ENCODE measurements around the gene C1QL2. TPM values are rescaled to one million over a fixed set of nuclear protein-coding genes. Genes with fewer than 3 reads are reported as not detected.

The C1QL2 gene
- 0.27 and 0.68 TPM in 2 replicates for total RNA-seq
- polyA plus RNA-seq (2012), result 0.05 TPM

DNA sequence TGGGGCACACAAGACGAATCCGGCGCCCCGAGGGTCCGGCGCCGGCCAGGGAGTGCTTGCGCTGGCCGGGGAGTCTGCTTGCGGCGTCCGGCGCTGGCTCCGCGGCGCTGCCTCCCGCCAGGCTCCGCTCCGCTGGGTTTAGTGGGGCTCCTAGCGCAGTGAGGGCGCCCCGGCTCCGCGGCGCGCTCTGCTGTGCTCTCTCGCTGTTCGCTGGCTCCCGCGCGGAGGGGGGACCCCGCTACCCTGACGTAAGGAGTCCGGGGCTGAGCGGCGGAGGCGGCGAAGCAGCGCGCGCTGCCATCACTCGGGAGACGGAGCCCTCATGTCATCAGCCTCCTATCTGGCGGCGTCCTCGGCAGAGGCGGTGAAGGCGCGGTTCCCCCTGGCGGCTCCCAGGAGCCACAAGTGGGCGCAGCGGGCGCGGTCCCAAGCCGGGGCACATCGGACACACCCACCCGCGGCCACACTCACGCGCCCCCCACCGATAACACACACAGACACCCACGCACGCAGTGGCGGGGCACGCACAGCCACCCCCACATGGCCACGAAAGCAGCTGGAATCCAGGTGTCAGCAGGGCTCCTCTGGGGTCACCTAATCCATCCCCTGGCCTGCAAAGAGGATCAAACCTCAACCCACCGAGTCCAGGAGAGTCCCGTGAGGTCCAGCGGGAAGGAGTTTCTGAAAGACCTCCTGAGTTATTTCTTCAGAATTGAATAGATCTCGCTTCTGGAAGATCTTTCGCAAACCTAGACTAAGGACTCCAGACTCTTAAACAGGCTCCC is at the start of gene C1QL2:
C1QL2 (minus strand) TSS at position 189 of the 785 bp plus-strand sequence. CDS start 482 bp downstream, outside the sequence.
- no peak for DNase-seq (ENCODE audit: low read depth)

DNA sequence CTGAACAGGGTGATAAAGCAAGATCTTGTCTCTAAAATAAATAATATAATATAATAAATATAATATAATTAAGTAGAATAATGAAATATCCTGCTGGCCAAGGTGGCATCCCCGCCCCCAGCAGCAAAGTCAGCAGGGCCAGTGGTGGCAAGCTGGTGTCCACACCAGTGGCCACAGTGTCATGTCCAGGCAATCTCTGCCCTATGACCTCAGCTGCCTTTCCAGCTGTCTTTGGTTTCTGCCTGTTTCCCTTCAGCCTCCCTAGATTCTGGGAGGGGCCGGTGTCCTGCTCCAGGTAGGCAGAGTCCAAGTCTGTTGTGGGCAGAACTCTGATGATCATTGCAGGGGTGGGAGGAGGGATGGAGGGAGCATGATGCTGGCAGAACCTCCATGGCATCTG is 48.9 kb upstream of the C1QL2 start:
- DNase-seq (ENCODE audit: low read depth), result peak; percentile 75

DNA sequence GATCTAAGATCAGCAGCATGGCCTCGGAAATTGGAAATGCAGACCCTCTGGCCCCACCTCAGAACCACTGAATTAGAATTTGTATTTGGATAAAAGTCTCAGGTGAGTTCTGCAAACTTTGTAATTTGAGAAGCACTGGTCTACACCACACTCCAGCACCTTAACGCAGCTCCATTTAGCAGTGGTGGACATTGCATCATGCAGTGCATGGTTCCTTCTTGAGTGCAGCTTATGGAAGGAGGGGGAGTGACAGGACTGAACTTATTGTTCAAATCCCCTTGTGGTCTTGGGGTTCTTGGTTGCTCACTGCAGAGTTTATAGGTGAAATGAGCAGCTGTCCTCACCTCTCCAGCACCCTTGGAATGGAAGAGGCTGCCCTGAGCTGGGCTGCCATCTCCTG is 47.6 kb upstream of the C1QL2 start:
- no peak for DNase-seq (ENCODE audit: low read depth)

DNA sequence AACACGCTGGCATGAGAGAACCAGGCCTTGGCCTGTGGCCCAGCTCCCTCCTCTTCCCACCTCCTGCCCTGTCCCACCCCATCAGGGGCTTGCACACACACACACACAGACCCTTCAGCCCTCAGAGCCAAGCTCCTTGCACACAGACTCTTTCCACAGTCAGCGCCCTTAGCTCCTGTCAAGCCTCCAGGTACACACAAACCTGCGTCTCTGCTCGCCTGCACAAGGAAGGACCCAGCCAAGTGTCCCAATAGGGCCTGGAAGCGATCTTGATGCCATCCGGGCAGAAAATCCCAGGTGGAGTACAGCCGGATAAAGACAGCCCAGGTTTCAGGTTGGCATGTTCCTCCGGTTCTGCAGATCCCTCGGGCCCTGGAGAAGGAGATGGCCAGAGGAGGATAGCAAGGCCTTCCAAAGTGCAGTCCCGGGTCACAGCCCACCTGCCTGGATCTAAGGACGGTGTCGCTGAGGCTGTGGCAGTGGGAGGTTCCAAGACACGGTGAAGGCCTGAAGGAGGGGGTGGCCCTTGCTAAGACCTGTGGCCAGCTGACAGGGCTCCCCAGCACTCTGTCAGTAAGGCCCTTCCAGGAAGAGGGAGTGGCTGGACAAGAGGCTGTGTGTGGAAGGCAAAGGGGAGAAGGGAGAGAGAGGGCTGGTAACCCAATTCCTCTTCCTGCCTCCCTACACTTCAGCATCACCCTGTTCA is 46.6 kb upstream of the C1QL2 start:
- DNase-seq (ENCODE audit: low read depth), result no peak

DNA sequence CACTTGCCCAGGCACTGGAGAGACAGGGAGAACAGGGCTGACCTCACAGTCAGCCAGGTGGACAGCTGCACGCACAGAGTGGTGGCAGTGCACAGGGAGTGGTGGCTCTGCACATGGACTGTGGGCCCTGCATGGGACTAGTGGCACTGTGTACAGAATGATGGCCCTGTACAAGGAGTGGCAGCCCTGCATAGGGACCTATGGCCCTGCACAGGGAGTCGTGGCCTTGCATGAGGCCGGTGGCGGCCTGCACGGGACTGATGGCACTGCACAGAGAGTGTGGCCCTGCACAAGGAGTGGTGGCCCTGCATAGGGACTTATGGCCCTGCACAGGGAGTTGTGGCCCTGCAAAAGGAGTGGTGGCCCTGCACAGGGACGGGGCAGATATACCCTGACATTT is 46.0 kb upstream of the C1QL2 start:
- no peak for DNase-seq (ENCODE audit: low read depth)

DNA sequence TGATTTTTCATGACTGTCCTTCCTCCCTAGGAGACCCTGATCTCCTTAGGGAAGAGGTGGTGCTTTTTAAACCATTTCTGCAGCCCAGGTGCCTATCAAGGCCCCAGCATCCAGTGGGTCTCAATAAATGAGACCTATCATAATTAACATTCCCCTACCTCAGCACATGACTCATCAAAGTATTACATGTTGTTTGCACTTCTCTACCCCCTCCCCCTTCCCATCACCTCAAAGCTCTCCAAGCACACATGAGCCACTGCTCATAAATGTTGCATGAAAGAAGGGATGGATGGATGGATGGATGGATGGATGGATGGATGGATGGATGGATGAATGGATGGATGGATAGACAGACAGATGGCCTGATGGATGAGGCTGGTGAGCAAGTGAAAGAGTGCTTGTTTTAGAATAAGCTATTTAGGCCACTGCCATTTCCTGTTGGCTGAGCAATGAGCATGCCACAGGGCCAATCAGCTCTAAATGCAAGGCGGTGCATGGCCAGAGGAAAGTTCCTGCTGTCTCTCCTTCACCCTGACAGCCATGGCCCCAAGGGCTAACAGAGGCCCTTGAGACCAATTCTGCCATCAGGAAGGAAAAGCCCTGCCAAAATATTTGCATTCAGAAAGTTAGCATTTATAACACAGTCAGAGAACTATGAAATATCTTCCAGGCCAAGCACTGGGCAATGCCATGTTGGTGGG is 44.2 kb upstream of the C1QL2 start:
- DNase-seq (ENCODE audit: low read depth), result no peak

DNA sequence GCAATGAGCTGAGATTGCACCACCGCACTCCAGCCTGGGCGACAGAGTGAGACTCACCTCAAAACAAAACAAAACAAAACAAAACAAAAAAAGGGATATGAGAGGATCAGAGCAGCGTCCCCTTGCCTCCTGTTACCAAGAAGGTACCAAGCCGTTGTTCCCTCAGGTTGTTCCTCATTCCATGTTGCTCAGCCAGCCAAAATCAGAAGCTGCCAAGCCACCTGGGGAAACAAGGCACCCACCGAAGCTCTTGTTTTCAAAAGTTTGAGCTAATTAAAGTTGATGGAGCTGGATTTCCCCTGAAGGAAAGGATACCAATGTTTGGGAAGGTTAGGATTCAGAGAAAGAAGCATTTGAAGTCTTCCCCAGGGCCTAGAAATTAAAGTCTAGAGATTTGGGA is 43.3 kb upstream of the C1QL2 start:
- DNase-seq (ENCODE audit: low read depth), result no peak

DNA sequence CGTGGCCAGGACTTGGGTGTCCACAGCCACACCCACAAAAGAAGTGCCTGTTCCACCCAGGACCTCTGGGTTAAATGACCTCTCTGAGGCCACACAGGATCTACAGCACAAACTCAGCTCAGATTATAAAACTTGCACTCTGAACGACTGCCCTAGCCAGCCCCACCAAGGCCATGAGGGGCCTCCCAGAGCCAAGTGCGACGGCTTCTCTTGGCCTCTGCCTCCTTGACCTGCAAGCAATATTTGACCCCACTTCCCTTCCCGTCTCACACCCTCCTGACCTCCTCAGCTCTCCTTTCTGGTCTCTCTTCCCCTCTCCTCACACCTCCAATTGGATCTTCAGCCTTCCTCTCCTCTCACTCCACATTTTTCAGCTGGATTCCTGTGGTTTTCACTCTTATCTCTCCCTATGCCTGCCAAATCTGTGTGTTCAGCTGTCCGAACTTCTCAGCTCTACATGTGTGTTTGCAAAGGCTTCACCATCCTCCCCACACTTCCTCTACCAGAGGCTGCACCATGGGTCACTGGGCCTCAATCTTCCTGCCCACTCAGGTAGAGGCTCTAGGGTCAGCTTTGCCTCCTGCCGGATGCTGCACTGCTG is 39.8 kb upstream of the C1QL2 start:
- DNase-seq (ENCODE audit: low read depth), result peak; percentile 86

DNA sequence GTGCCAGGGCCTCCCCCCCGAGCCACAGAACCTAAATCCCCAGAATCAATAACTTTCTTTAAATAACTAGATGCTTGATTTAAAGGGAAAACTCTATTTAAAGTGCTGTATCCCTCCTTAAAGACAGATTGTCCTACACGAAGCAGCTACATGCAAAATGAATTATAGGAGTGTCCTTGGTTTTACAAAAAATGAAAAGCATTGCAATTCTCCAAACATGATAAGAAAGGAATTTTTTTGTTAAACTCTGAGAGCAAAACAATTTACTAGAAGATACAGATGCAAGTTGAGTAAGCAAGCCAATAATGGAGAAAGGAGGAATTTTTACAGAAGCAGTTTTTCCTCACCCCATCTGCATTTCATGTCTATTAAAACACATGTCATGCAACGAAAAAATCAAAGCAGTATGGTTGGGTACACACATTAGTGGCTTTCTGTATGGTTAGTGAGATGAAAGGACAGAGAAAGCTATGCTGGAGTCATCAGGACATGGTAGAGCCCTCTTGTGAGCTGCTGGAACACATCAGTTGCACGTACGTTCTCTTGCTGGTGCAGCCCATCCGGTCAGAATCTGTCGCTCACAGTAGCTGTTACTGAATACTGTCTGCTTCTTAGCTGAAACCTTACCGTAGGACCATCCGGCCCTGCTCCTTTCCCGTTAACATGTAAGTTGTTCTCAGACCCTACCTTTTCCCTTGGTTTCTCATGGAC is 39.1 kb upstream of the C1QL2 start:
- no peak for DNase-seq (ENCODE audit: low read depth)

DNA sequence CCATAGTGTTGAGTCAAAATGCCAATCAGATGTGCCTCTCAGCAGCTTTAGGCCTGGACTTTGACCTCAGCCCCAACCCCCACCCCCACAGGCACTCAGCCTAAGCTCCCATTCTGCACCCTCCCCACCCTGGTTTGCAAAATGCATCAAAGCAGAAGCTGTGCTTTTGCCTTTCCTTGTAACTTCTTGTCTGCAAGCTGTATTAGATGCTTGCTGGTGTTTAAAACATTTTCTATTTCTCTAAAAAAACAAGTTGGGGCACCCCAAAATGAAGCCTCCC is 38.5 kb upstream of the C1QL2 start:
- DNase-seq (ENCODE audit: low read depth), result no peak

DNA sequence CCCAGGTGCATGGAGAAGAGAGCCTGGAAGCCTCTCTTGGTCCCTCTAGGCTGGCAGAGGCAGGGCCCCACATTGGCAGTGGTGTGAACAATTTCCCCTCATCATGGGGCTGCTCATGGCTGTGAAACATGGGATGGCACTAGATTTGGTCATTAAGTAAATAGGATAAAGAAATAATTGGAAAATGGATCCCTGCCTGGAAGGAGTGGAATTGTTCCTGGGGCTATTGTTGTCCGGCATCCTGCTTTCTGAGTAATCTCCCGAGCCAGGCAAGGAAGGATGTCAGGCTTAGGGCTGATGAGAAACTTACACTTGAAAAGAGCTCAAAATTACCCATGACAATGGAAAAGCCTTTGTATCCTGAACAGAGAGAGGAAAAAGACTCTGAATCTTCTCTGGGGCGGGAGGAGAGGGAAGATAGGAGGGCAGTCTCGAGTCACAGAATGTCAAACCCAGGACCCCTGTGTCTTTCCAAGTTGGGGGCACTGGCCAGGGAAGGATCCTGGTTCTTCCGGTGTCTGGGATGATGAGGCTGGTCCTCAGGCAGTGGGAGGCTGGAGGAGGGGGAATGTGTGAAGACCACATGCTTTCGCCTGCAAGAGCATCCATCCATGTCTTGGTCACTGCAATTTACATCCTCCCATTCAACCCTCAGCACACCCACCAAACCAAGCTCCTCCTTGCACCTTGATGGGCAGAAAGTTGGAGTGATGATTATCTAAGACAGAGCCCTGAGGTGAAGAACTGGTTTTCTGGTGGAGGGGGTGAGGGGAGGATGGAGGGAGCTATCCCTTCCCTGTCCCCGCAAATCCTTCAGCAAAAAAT is 38.0 kb upstream of the C1QL2 start:
- DNase-seq (ENCODE audit: low read depth), result no peak

DNA sequence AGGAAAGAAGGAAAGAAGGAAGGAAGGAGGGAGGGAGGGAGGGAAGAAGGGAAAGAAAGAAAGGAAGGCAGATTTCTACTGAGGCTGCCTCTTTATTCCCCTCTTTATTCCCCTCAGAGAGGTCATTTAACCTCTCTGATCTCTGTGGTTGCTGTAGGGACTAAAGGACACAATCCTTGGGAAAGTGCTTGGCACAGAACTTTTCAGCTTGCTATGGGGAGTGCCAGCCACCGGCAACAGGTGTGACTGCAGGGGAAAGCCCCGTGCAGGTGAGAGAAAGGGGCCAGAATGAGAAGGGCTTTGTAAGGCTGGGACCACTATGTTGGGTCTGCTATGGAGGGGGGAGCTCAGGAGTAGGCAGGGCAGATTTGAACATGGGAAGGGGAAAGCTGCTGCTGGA is 37.3 kb upstream of the C1QL2 start:
- no peak for DNase-seq (ENCODE audit: low read depth)

DNA sequence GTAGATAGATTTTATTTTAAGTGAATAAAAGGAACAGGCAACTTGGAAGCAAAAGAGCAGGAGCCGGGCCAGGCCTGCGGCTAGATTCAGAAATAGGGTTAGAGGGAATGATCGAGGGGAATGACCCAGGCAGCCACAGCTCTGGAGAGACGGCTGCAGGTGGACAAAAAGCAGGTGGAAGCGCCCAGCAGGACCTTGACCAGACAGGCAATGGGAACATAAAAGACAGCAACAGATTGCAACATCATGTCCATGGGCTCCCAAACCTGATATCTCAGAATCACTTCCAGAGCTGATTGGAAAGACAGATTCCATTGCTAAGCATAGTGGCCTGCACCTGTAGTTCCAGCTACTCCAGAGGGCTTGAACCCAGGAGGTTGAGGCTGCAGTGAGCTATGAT is 36.5 kb upstream of the C1QL2 start:
- no peak for DNase-seq (ENCODE audit: low read depth)

DNA sequence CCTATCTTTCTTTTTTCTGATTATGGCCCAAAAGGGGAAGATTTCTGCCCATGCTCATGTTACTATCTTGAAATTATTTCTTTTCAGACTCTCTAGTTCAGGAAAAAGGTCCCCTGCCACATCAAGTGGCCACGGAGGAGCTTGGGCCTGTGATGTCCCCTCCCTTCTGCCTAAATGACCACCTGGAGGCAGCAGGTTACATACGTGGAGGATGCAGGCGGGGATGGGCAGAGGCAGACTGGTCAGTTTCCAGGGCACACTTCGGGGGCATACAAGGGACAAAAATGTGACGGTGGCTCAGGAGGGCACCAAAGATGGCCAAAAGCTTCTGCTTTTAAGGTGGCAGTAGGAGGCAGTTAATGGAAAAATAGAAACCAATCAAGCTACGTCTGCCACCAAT is 34.3 kb upstream of the C1QL2 start:
- no peak for DNase-seq (ENCODE audit: low read depth)

DNA sequence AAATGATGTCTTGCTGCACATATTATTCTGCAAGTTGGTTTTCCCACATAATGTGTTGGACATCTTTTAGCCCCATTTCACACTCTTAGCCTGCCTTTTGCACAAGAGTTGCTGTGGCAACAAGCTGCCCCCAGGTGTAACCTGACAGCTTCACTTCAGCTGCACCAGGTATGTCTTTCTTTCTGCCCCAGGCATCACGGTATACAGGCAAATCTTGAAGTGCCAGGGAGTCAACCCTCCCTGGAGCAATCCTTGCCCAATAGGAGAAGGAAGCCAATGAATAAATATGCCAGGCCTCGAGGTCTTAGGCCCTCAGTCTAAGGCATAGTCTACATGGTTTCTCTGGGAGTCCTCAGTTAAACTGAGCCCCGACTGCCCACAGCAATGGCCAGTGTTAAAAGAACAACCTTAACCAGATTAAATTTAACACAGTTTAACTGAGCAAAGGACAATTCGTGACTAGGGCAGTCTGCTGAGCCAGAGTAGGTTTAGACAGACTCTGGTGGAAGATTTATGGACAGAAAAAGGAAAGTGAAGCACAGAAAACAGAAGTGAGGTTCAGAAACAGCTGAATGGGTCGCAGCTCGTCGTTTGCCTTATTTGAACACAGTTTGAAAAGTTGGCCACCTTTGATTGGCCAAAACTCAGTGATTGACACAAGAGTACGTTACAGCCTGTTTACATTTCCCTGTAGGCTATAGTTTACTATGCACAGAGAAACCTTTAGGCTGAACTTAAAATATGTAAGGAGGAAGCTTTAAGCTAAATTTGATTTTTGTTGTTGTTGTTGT is 32.0 kb upstream of the C1QL2 start:
- no peak for DNase-seq (ENCODE audit: low read depth)

DNA sequence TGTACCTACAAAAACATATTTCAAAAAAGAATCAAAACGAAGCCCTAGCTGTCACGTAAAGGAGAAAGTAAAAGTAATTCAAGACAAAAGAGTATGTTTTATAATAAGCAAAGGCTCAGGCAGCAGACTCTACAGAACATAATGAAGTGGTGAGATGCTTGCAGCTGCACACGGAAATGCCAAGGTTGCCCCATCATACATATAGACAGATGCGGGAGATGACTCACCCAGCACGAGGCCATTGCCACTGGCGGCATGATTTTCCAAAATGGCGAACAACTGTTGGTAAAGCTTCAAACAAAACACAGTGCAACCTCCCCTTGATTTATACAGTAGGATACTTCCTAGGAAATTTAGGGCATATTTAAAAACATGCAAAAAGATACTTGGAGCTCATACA is 26.0 kb upstream of the C1QL2 start:
- DNase-seq (ENCODE audit: low read depth), result no peak

DNA sequence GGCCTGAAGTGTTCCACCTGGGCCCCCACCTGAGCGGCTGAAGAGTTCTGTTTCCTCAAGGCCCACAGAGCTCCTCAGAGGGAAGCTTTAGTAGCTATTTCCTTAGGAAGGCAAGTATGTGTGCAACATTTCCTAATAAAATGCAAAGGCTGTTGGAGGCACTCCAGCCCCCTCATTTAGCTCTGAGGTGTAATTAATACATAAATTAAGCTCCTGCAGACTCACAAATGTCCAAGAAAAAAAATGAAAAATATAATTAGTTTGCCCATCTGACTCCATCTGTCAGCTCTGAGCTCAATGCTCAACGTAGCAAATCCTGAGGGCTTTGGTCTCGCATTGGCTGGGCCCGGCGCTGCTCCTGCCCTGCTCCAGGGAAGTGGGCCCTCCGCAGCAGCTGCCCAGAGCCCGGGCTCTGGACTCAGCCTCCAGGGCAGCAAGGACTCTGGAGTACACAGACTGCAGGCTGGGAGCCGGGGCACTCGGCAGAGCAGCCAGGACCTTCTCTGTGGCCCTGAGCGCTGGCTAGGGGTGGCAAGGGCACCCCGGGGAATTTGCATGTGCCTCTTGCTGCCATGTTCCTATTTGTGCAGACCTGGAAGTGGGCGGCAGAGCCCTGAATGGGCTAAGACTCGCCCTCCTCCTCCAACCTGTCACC is 23.4 kb upstream of the C1QL2 start:
- no peak for DNase-seq (ENCODE audit: low read depth)

DNA sequence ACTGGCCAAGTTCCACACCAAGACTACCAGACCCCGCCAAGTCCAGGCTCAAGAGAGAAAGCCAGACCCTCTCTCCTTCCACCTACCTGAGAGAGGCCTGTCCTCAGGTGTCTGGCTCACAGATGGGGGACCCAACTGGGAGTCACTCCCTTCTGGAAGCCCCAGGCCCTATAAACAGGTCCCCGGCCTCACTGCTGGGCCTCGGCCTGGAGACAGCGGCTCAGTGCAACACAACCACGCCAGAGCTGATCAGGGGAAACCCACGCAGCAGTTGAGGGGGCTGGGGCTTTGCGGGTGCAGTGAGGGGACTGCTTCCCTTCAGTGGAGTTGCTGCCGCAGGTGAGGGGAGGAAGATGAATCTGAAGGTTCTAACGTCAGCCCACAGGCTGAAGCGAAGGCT is 22.8 kb upstream of the C1QL2 start:
- no peak for DNase-seq (ENCODE audit: low read depth)

DNA sequence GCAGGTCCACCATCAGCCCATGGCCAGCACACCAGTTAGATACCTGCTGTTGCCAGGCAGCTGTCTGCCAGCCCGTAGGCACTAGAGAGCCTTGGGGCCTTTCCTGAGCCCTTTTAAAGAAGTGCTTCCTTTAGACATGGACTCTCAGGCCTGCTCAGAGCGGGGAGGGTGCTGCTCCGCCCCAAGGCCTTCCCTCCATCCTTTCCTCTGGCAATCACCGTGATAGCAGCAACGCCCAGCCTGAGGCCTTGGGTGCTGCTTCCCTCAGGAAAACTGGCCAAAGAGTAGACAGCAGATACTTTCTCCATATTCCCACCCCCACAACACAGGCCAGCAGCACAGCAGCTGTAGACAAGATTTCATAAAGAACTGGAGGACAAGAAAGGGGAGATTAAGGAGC is 22.3 kb upstream of the C1QL2 start:
- DNase-seq (ENCODE audit: low read depth), result peak; percentile 74
